Adrenal gland (tissue), 5 donors: ENCODE measurements around the gene OAF.

Experiments used
- CTCF ChIP-seq, 6 experiments: fragments of 450-650 bp in 4 of 6; fragments of 200-600 bp in 2 of 6; sonication (generic) in 1 of 6; IDR thresholded peaks; 1 replicate in 5 of 6; 2 replicates in 1 of 6; pipeline versions ENCODE4 v1.5.1 to v1.8.0; 2016 to 2021; ENCODE audit warnings: antibody characterized with exemption in 6 of 6, mild to moderate bottlenecking in 2 of 6, moderate library complexity in 1 of 6
- POLR2A ChIP-seq, 2 donors: fragments of 450-650 bp; IDR thresholded peaks; one replicate each; pipeline ENCODE4 v1.6.1; 2017; ENCODE audit warnings: antibody characterized with exemption in 2 of 2, mild to moderate bottlenecking in 2 of 2, moderate library complexity in 1 of 2
- donor health status: DM: no; HTN: no; CAD: no.

GRCh38 chr11:120212259-120212878, 1.5 kb downstream of the OAF start:
- no peak for TF ChIP-seq CTCF (IDR thresholded peaks at IDR 0.05)
- TF ChIP-seq POLR2A (IDR thresholded peaks at IDR 0.05): no peak
